ENCODE measurements around the gene ANAPC2. TPM values are rescaled to one million over a fixed set of nuclear protein-coding genes. Genes with fewer than 3 reads are reported as not detected.

ANAPC2 gene
- total and polyA plus RNA-seq, 7 donors: 12.5 to 49.3 (median 23.2) TPM

- Histone ChIP-seq H3K27me3 (peaks cover 3 to 59% (median 38%) of the 10 kb centered on the region in 3 donors), H3K4me3 (no peak overlapping the region), H3K9me3 (no peaks in the 10 kb centered on the region), H3K27ac (no peak overlapping the region), H3K4me1 (peaks cover 0 to 5% (median 0%) of the 10 kb centered on the region in 4 donors), H3K36me3 (no peaks in the 10 kb centered on the region)
- intact Hi-C loops (cut with DNase I): no loop called here
- TF ChIP-seq CTCF (IDR thresholded peaks at IDR 0.05) (no peak), EP300 (IDR thresholded peaks at IDR 0.05) (no peak), POLR2A (IDR thresholded peaks at IDR 0.05) (no peak), POLR2AphosphoS5 (IDR thresholded peaks at IDR 0.05) (no peak)
- DNase-seq: no peak
- 86 to 87% methylated on average over 19 of the region's 19 CpGs for WGBS, 2 donors
These were observed 39.7 kb downstream of the ANAPC2 start for GRCh38 chr9:137148661-137149060.

- Histone ChIP-seq H3K27ac (no peak overlapping the region), H3K27me3 (peaks cover 3 to 64% (median 42%) of the 10 kb centered on the region in 3 donors), H3K9me3 (no peaks in the 10 kb centered on the region), H3K4me1 (peaks cover 0 to 5% (median 0%) of the 10 kb centered on the region in 4 donors), H3K36me3 (no peaks in the 10 kb centered on the region), H3K4me3 (no peak overlapping the region)
- intact Hi-C loops (cut with DNase I): no loop called here
- TF ChIP-seq CTCF (IDR thresholded peaks at IDR 0.05) (no peak), POLR2AphosphoS5 (IDR thresholded peaks at IDR 0.05) (no peak), POLR2A (IDR thresholded peaks at IDR 0.05) (no peak)
- DNase-seq: no peak
- WGBS, 2 donors: 74 to 76% methylated on average over 27 of the region's 27 CpGs
These were observed 40.1 kb downstream of the ANAPC2 start for GRCh38 chr9:137148242-137148641.

GRCh38 chr9:137147793-137148160, 40.6 kb downstream of the ANAPC2 start:
- TF ChIP-seq POLR2A (IDR thresholded peaks at IDR 0.05) (no peak), CTCF (IDR thresholded peaks at IDR 0.05) (no peak), EP300 (IDR thresholded peaks at IDR 0.05) (no peak), POLR2AphosphoS5 (IDR thresholded peaks at IDR 0.05) (no peak)
- H3K27ac ChIP-seq: no peak overlapping the region
- H3K4me1 ChIP-seq: peaks cover 0 to 5% (median 0%) of the 10 kb centered on the region in 4 donors
- H3K9me3 ChIP-seq: no peaks in the 10 kb centered on the region
- no peak for DNase-seq
- intact Hi-C loops (cut with DNase I): no loop called here
- H3K4me3 ChIP-seq: no peak overlapping the region
- H3K36me3 ChIP-seq: no peaks in the 10 kb centered on the region
- WGBS, 2 donors: 22 to 32% methylated on average over 24 of the region's 24 CpGs
- peaks cover 3 to 68% (median 47%) of the 10 kb centered on the region in 3 donors for H3K27me3 ChIP-seq

GRCh38 chr9:137147091-137147792, 41.1 kb downstream of the ANAPC2 start:
- peaks cover 3 to 74% (median 52%) of the 10 kb centered on the region in 3 donors for H3K27me3 ChIP-seq
- H3K9me3 ChIP-seq: no peaks in the 10 kb centered on the region
- peaks cover 0 to 5% (median 0%) of the 10 kb centered on the region in 4 donors for H3K4me1 ChIP-seq
- no peak overlapping the region for H3K27ac ChIP-seq
- H3K4me3 ChIP-seq: no peak overlapping the region
- no peak for DNase-seq
- intact Hi-C loops (cut with DNase I): no loop called here
- H3K36me3 ChIP-seq: no peaks in the 10 kb centered on the region
- no peak for TF ChIP-seq EP300 (IDR thresholded peaks at IDR 0.05)
- no peak for TF ChIP-seq CTCF (IDR thresholded peaks at IDR 0.05)
- no peak for TF ChIP-seq POLR2A (IDR thresholded peaks at IDR 0.05)
- no peak for TF ChIP-seq POLR2AphosphoS5 (IDR thresholded peaks at IDR 0.05)
- WGBS, 2 donors: 65 to 83% methylated on average over 26 of the region's 26 CpGs

All from sigmoid colon (tissue), 7 donors.